Endodermal cell (in vitro differentiated cells): ENCODE results near the gene ZNF511. TPM values are rescaled to one million over a fixed set of nuclear protein-coding genes. Genes with fewer than 3 reads are reported as not detected.

Experiments used
- DNase-seq: peaks from one replicate; pipeline ENCODE4 v3.0.0-alpha.2; 2017
- H3K27ac ChIP-seq: 2 replicates; pipeline ENCODE4 v1.5.1; 2013; ENCODE audit warnings: mild to moderate bottlenecking, low read depth, low read length, moderate library complexity
- H3K27me3 ChIP-seq: 2 replicates; pipeline ENCODE4 v1.6.1; 2013; ENCODE audit warnings: mild to moderate bottlenecking, low read length, moderate library complexity; ENCODE audit not compliant: insufficient read depth, control insufficient read depth, poor library complexity, severe bottlenecking
- H3K36me3 ChIP-seq: 2 replicates; pipeline ENCODE4 v1.7.0; 2013; ENCODE audit warnings: mild to moderate bottlenecking, low read length, moderate library complexity; ENCODE audit not compliant: control insufficient read depth, insufficient read depth
- H3K4me1 ChIP-seq: one replicate; pipeline ENCODE4 v1.7.0; 2013; ENCODE audit warnings: low read length; ENCODE audit not compliant: control insufficient read depth, insufficient read depth
- H3K4me3 ChIP-seq: 2 replicates; pipeline ENCODE4 v1.5.1; 2013; ENCODE audit warnings: mild to moderate bottlenecking, low read length, moderate library complexity
- H3K9ac ChIP-seq: 2 replicates; pipeline ENCODE4 v1.6.1; 2013; ENCODE audit warnings: mild to moderate bottlenecking, low read length, moderate library complexity; ENCODE audit not compliant: poor library complexity, severe bottlenecking; ENCODE audit errors: extremely low read depth
- H3K9me3 ChIP-seq: 2 replicates; pipeline ENCODE4 v1.6.1; 2013; ENCODE audit warnings: mild to moderate bottlenecking, low read length, moderate library complexity; ENCODE audit not compliant: control insufficient read depth
- H3K27ac Mint-ChIP-seq: 2 replicates; pipeline ENCODE4 v1.8.0; 2020; ENCODE audit warnings: mixed read lengths
- H3K27me3 Mint-ChIP-seq: 2 replicates; pipeline ENCODE4 v1.8.0; 2021; ENCODE audit warnings: mild to moderate bottlenecking, mixed read lengths; ENCODE audit not compliant: insufficient read depth
- H3K36me3 Mint-ChIP-seq: 2 replicates; pipeline ENCODE4 v1.8.0; 2020; ENCODE audit warnings: low read depth, mixed read lengths
- H3K4me1 Mint-ChIP-seq: 2 replicates; pipeline ENCODE4 v1.8.0; 2020; ENCODE audit warnings: mixed read lengths
- H3K4me3 Mint-ChIP-seq: 2 replicates; pipeline ENCODE4 v1.8.0; 2020; ENCODE audit warnings: mild to moderate bottlenecking, moderate library complexity, mixed read lengths
- H3K9me3 Mint-ChIP-seq: 2 replicates; pipeline ENCODE4 v1.8.0; 2020; ENCODE audit warnings: mild to moderate bottlenecking, mixed read lengths
- CTCF ChIP-seq: fragments of 200-600 bp; sonication (generic); conservative IDR thresholded peaks from 2 replicates; pipeline ENCODE4 v1.5.0; 2021; ENCODE audit warnings: antibody characterized with exemption, mild to moderate bottlenecking
- WGBS, 2 experiments: methylation state at CpG; one replicate each; pipeline versions ENCODE4 v1.1.5 to v1.1.7; 2013; ENCODE audit warnings: missing lambda C conversion rate in 2 of 2, mixed read lengths in 1 of 2; ENCODE audit not compliant: insufficient coverage in 1 of 2, insufficient read length in 1 of 2; 5-methylcytosine and 5-hydroxymethylcytosine counted together
- total RNA-seq, 2 donors: library from RNA; stranded (reverse); fragmentation: NEBNext Ultra II Directional in 1 of 2; extraction: Animal tissue kit (Norgen Biotek cat#: 25700) in 1 of 2; gene quantifications; 2 replicates in 1 of 2; 3 replicates in 1 of 2; pipeline ENCODE4 v1.2.1, GENCODE V29; 2021

Gene ZNF511
- total RNA-seq, 2 donors from 2014 or later = 48.1 to 57.6 TPM

DNA sequence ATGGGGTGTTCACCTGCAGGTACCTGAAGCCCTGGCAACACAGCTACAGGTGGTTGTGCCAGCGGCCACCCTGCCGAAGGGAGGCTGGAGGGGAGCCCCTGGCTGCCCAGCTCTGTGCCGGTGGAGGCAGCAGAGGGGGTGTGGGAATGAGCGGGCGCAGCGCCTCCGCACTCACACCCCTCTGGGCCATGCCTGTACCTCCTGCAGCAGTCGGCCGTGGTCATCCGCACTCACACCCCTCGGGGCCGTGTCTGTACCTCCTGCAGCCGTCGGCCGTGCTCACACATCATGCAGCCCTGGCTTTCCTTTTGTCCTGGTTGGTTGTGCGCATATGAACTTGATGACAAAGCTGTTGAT lies 1.7 kb downstream of the ZNF511 start:
- no peak overlapping the region for H3K4me3 ChIP-seq
- H3K36me3 Mint-ChIP-seq = peaks cover 24% of the 10 kb centered on the region
- no peak overlapping the region for H3K27ac ChIP-seq
- no peak overlapping the region for H3K4me3 Mint-ChIP-seq
- WGBS, 2 experiments = 93 to 96% methylated on average over 14 to 16 of the region's 16 CpGs
- H3K27me3 ChIP-seq = no peaks in the 10 kb centered on the region
- DNase-seq = no peak
- H3K36me3 ChIP-seq = peaks cover 28% of the 10 kb centered on the region
- H3K4me1 Mint-ChIP-seq = peaks cover 17% of the 10 kb centered on the region
- H3K9me3 Mint-ChIP-seq = no peaks in the 10 kb centered on the region
- H3K27ac Mint-ChIP-seq = no peak overlapping the region
- peaks cover 1% of the 10 kb centered on the region for H3K27me3 Mint-ChIP-seq
- no peak overlapping the region for H3K9ac ChIP-seq
- TF ChIP-seq CTCF = no peak
- peaks cover 14% of the 10 kb centered on the region for H3K4me1 ChIP-seq
- no peaks in the 10 kb centered on the region for H3K9me3 ChIP-seq

DNA sequence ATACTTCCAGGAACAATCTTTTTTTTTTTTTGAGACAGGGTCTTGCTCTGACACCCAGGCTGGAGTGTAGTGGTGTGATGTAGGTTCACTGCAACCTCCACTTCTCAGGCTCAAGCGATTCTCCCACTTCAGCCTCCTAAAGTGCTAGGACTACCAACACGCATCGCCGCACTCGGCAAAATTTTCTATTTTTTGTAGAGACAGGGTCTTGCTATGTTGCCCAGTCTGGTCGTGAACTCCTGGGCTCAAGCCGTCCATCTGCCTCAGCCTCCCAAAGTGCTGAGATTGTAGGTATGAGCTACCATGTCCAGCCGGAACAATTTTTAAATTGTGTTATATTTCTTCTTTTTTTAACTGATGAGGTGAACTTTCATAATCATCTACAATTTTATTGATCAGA lies 2.1 kb downstream of the ZNF511 start:
- H3K9me3 Mint-ChIP-seq = no peaks in the 10 kb centered on the region
- Histone ChIP-seq H3K9ac (no peak overlapping the region), H3K9me3 (no peaks in the 10 kb centered on the region), H3K36me3 (peaks cover 28% of the 10 kb centered on the region), H3K27me3 (no peaks in the 10 kb centered on the region), H3K4me1 (peaks cover 11% of the 10 kb centered on the region), H3K27ac (no peak overlapping the region), H3K4me3 (no peak overlapping the region)
- 95 to 100% methylated on average over 2 to 8 of the region's 8 CpGs for WGBS, 2 experiments
- TF ChIP-seq CTCF = no peak
- H3K4me3 Mint-ChIP-seq = no peak overlapping the region
- H3K4me1 Mint-ChIP-seq = peaks cover 14% of the 10 kb centered on the region
- H3K27me3 Mint-ChIP-seq = peaks cover 1% of the 10 kb centered on the region
- H3K36me3 Mint-ChIP-seq = peaks cover 22% of the 10 kb centered on the region
- DNase-seq = no peak
- no peak overlapping the region for H3K27ac Mint-ChIP-seq

DNA sequence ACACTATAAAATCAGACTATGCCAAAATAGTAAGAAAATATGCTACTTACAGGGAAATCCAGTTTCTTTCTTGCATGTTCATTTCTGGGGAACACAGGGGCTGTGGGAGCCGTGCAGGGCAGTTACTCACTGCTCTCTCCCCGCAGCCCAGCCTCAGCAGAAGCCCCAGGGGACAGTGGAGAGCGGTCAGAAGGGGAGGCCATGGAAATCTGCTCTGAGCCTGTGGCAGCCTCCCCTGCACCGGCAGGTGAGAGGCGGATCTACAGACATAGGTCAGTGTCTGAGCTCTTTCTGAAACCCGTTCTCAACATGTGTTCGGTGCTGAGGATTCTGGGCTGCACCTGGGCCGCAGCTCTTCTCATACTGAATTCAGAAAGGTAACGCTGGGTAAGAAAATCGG lies 2.9 kb downstream of the ZNF511 start:
- H3K9me3 Mint-ChIP-seq = no peaks in the 10 kb centered on the region
- no peak overlapping the region for H3K27ac Mint-ChIP-seq
- H3K4me3 Mint-ChIP-seq = no peak overlapping the region
- no peaks in the 10 kb centered on the region for H3K9me3 ChIP-seq
- peaks cover 22% of the 10 kb centered on the region for H3K36me3 Mint-ChIP-seq
- no peaks in the 10 kb centered on the region for H3K27me3 ChIP-seq
- no peak overlapping the region for H3K4me3 ChIP-seq
- peaks cover 8% of the 10 kb centered on the region for H3K4me1 Mint-ChIP-seq
- H3K27me3 Mint-ChIP-seq = peaks cover 5% of the 10 kb centered on the region
- no peak for DNase-seq
- H3K4me1 ChIP-seq = peaks cover 6% of the 10 kb centered on the region
- H3K27ac ChIP-seq = no peak overlapping the region
- no peak overlapping the region for H3K9ac ChIP-seq
- WGBS, 2 experiments = 97 to 98% methylated on average over 10 of the region's 10 CpGs
- no peak for TF ChIP-seq CTCF
- peaks cover 28% of the 10 kb centered on the region for H3K36me3 ChIP-seq
